ENCODE data around the gene COG6.

Gene COG6

DNA sequence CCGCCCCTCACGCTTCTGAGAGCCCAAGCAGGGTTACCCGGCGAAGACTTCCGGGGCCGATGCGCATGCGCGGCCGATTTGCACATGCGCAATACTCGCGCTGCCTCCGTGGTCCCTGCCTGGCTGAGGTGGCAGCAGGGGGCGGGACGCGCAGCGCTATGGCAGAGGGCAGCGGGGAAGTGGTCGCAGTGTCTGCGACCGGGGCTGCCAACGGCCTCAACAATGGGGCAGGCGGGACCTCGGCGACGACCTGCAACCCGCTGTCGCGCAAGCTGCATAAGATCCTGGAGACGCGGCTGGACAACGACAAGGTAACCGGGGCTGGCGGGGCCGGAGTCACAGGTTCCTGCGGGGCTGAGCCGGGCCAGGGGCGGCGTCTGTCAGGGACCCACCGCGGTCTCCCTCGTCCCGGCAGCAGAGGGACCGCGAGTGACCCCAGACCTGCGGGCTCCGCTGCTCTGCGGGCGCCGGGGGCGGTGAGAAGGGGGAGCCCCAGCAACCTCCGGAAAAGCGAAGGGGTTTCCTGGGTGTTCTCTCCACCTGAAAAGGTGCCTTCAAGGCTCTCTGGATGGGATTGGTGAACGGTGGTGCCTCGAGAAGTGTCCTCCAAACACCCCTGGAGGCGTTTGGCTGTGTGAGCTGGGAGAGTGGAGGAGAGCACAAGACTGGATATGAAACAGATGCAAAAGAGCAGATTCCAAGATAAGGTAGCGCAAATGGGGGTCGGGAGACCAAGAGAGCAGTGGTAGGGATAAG, at the start of gene COG6:
Gene COG6, plus strand, starts transcription at position 94 of the 756 bp plus-strand sequence. Its CDS starts 65 bp downstream, at position 159.
- peak; percentile 96 for ATAC-seq
- Mint-ChIP-seq H3K4me3 (peak within 1 kb of the TSS; percentile 94 to 96), H3K4me1 (peaks cover 36% of the 10 kb centered on the region), H3K9me3 (peaks cover 5 to 6% of the 10 kb centered on the region in 2 donors), H3K27me3 (peaks cover 8% of the 10 kb centered on the region), H3K27ac (peak within 1 kb of the TSS; percentile 77 to 91)
- DNase-seq, result peak; percentile 94 to 95

DNA sequence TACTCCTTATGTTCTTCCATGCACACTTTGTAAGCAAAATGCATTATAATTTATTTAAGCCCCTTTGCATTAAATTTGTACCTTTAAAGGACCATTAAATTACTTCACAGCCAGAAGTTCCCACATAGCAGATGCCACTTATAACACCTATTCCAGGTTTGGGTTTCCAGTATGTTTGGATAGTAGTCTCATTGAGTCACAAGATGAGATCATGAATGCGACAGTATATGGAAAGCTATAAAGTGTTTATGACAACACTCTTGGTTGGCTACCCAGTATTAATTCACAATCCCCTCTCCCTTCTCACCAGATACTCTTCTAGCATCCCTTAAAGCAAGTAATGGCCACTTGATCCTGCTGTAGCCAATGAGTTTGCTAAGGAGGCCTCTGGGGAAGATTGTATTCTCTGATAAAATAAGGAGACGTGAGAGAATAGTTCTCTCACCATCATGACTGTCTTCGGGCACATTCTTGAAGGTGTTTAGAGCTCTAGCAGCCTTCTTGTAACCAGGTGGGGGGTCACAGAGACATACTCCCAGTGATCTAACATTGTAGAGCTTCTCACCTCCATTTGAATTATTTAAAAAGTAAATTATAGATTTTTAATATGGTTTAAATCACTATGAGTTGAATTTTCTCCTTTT, 49.7 kb upstream of the COG6 start:
- H3K27ac Mint-ChIP-seq, result no peak overlapping the region
- no peak overlapping the region for H3K4me3 Mint-ChIP-seq
- H3K4me1 Mint-ChIP-seq, result peaks cover 16% of the 10 kb centered on the region
- DNase-seq (no peak), ATAC-seq (no peak)
- H3K27me3 Mint-ChIP-seq, result peaks cover 66% of the 10 kb centered on the region
- no peaks in the 10 kb centered on the region for H3K9me3 Mint-ChIP-seq

DNA sequence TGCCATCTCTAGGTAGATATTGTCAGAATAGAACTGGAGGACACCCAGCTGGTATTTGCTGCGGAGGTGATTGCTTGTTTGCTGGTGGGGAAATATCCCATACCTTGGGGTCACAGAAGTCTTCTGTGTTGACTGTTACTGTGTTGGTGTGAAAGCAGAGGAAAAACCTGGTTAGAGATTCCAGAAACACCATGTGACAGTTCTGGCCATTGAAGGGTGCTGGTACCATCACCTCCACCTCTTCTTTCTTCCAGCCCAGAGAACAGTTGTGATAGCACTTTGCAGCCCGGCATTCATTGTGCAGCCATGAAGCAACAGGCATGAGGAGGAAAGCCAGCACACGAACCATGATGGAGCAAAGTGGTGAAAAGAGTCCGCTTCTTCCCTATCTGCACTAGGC, 47.6 kb upstream of the COG6 start:
- DNase-seq (no peak), ATAC-seq (no peak)
- Mint-ChIP-seq H3K27ac (no peak overlapping the region), H3K4me1 (peaks cover 9% of the 10 kb centered on the region), H3K27me3 (peaks cover 56% of the 10 kb centered on the region), H3K4me3 (no peak overlapping the region), H3K9me3 (no peaks in the 10 kb centered on the region)

DNA sequence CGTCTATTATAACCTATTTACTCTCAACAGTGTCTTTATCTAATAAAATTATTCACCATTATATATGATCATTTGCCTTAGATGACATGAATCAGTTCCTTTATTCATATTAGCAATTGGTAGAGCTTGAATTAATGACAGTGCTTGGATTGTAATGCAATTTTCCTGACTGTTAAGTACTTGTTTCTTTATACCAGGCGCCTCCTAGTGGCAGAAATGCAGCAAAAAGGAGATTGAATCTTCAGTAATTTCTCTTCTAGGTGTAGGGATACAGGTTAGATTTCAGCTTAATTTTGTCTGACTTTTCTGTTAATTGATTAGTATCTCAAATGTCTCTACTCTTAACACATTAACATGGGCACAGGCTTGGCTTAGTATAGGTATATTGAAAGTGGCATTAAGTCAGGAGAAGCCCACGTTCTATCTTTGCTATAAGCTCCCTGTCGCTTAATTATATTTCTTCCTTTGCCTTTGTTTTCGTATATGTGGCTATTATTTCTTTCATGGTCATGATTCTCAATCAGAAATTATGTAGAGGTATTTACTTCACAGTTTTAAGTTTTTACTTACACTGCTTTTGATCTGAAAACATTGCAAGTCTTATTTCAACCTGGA, 43.3 kb upstream of the COG6 start:
- Mint-ChIP-seq H3K4me3 (no peak overlapping the region), H3K9me3 (no peaks in the 10 kb centered on the region), H3K27ac (no peak overlapping the region), H3K27me3 (peaks cover 36% of the 10 kb centered on the region), H3K4me1 (no peaks in the 10 kb centered on the region)
- ATAC-seq (no peak), DNase-seq (peak; percentile 35 to 36)

DNA sequence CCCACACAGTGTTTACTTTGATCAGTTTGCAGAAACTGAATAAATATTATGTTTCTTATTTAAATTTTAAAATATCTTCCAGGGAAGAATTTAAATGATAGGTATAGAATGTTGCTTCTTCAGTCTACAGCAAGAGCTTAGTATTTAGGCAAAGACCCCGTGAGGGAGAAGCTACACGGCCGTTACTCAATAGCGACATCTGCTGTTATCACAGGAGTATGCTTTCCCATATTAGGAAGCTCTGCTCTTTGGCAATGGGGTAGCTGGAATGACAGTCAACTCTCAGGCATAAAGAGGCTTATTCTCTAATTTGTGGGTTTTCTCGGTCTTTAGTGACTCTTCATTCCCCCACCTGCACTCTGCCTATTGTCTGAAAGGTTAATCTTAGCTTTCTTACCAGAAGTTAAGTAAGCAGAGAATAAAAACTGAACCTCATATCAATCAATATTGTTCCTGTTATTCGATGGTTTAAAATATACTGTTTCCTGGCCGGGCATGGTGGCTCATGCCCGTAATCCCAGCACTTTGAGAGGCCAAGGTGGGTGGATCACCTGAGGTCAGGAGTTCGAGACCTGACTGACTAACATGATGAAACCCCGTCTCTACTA, 39.3 kb upstream of the COG6 start:
- H3K27me3 Mint-ChIP-seq, result peaks cover 8% of the 10 kb centered on the region
- ATAC-seq, result peak; percentile 74
- H3K4me3 Mint-ChIP-seq, result no peak overlapping the region
- no peaks in the 10 kb centered on the region for H3K4me1 Mint-ChIP-seq
- H3K9me3 Mint-ChIP-seq, result no peaks in the 10 kb centered on the region
- peak; percentile 24 to 33 for DNase-seq
- H3K27ac Mint-ChIP-seq, result no peak overlapping the region

DNA sequence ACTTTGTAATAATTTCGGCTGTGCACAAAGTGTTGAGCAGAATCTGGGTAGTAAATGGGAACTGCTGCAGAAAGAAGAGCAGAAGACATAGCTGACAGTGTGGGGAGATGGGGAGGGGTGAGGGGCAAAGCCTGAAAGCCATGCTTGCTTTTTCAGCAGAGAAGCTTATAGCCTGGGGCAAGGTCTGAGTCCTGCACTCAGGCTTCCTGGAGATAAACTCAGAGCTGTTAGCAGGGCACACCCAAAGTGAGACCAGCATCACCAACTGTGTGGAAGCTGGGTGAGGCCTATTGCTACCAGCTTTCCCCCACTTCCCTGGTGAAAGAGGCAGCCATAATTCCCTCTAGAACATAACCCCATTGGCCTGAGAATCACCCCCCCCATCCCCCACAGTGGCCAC, 36.9 kb upstream of the COG6 start:
- Mint-ChIP-seq H3K9me3 (no peaks in the 10 kb centered on the region), H3K4me3 (no peak overlapping the region), H3K4me1 (no peaks in the 10 kb centered on the region), H3K27ac (no peak overlapping the region), H3K27me3 (peaks cover 17% of the 10 kb centered on the region)
- ATAC-seq (no peak), DNase-seq (no peak)

DNA sequence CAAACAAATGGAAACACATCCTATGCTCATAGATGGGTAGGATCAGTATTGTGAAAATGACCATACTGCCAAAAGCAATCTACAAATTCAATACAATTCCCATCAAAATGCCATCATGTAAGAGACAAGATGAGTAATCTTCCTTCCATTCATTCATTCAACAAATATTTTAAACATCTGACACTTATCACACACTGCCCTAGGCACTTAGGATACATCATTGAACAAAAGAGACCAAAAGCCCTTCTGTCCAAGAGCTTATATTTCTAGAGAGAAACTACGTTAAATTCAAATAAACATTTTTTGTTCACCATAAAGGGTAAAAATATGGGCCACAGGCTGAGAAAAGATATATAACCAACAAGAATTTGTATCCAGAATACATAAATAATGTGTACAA, 32.0 kb upstream of the COG6 start:
- Mint-ChIP-seq H3K27me3 (peaks cover 17% of the 10 kb centered on the region), H3K27ac (no peak overlapping the region), H3K9me3 (no peaks in the 10 kb centered on the region), H3K4me1 (no peaks in the 10 kb centered on the region), H3K4me3 (no peak overlapping the region)
- ATAC-seq (no peak), DNase-seq (no peak)

DNA sequence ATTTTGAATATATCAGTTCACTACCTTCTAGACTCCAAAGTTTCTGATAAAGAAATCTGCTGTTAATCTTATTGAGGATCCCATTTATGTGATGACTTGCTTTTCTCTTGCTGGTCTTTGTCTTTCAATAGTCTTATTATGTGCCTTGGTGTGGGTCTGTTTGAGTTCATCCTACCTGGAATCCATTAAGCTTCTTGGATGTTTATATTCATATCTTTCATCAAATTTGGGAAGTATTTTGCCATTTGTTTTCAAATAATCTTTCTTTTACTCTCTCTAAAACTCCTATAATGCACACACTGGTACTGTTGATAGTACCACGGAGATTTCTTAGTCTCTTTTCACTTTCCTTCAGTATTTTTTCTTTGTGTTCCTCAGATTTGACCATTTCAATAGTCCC, 24.2 kb upstream of the COG6 start:
- H3K9me3 Mint-ChIP-seq, result peaks cover 15 to 16% of the 10 kb centered on the region in 2 donors
- no peak overlapping the region for H3K27ac Mint-ChIP-seq
- H3K27me3 Mint-ChIP-seq, result peaks cover 7% of the 10 kb centered on the region
- ATAC-seq (no peak), DNase-seq (no peak)
- H3K4me1 Mint-ChIP-seq, result no peaks in the 10 kb centered on the region
- H3K4me3 Mint-ChIP-seq, result no peak overlapping the region

DNA sequence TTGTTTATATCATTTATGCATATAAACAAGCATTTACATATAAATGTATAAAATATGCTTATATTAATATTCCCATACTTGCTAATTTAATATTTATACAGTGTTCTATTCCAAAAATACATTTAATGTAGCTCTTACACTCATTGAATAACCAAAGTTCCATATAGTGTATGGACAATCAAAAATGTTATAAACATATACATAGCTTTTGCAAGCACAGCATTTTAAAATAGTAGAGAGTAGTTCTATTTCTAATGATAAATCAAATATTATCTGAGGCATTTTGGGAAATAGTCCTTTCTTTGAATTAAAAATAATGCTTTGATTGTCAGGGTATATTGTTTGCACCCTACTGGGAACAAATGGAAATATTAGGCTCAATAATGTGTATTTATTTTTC, 22.5 kb upstream of the COG6 start:
- Mint-ChIP-seq H3K27me3 (peaks cover 14% of the 10 kb centered on the region), H3K4me1 (no peaks in the 10 kb centered on the region), H3K9me3 (peaks cover 15 to 16% of the 10 kb centered on the region in 2 donors), H3K27ac (no peak overlapping the region), H3K4me3 (no peak overlapping the region)
- DNase-seq, result no peak
- ATAC-seq, result no peak

DNA sequence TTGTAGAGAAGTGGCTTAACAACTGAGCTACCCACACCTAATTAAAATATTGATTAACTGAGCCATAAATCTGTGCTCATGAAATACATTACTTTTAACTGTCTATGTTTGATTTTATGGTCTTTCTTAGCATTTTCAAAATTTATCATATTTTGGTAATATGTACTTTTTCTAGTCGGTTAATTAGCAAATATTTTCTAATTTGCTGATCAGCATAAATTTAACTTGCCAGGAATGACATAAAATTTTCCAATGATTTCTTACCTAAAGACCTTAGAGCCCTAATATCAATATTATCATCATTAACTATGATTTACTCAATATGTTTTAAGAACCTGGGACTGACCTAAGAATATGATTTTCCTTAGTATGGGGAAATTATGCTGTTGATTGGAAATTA, 19.9 kb upstream of the COG6 start:
- Mint-ChIP-seq H3K9me3 (peaks cover 15 to 16% of the 10 kb centered on the region in 2 donors), H3K4me3 (no peak overlapping the region), H3K27ac (no peak overlapping the region), H3K4me1 (no peaks in the 10 kb centered on the region), H3K27me3 (peaks cover 14% of the 10 kb centered on the region)
- no peak for ATAC-seq
- DNase-seq, result no peak

DNA sequence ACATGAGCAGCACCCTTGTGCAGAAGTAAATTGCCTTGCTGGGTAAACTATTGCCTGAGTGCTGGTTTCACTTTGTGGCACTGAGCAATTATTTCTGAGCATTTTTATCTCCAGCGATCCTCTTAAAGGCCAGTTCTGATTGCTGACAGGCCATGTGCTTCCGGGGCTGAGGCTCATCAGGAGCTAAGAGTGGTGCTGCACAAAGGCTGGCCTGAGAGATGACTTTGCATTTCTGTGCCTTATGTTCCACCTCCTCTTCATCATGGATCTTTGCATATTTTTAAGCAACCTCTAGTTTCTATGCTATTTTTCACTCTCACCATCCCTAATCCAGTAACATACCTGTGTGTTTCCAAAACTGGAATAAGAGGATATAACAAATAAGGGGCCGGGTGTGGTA, 17.6 kb upstream of the COG6 start:
- Mint-ChIP-seq H3K9me3 (no peaks in the 10 kb centered on the region), H3K4me3 (no peak overlapping the region), H3K27ac (peak overlapping the region in 1 of 2 donors; percentile 27), H3K27me3 (peaks cover 23% of the 10 kb centered on the region), H3K4me1 (no peaks in the 10 kb centered on the region)
- no peak for DNase-seq
- ATAC-seq, result no peak

DNA sequence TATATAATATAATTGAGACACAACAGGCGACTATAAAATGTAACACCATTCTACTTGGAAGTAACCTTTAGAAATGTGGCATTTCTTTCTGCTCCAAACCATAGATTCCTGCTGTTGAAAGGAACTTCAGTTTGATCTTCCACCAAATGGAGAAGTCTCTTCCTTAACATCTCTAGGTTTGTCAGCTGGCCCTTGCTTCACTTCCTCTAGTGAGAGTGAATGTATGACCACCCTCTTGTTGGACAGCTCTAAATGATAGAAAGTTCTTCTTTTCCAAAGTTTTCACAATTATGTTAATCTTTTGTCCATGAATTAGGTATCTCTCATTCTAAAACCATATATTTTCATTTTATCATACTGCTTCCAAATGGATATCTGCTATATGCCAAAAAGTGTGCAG, 13.8 kb upstream of the COG6 start:
- H3K9me3 Mint-ChIP-seq, result no peaks in the 10 kb centered on the region
- peaks cover 17% of the 10 kb centered on the region for H3K27me3 Mint-ChIP-seq
- no peak overlapping the region for H3K4me3 Mint-ChIP-seq
- DNase-seq (no peak), ATAC-seq (no peak)
- no peaks in the 10 kb centered on the region for H3K4me1 Mint-ChIP-seq
- no peak overlapping the region for H3K27ac Mint-ChIP-seq

DNA sequence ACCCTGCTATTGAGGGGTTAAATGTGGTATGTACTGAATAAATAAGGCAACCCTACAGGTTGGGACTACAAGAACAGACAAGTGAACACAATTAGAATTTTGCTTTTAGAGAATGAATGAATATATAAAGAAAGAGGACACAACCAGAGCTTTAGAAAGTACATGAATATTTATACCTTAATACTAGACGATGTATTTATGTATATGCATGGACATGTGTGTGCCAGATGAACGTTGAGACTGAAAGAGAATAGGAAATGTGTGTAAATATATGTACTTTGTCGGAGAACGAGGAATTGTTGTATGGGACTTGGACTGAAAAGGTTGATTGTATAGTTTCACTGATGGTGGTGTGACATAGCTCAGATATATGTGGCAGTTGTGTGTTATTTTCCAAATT, 9.3 kb upstream of the COG6 start:
- ATAC-seq, result no peak
- H3K4me1 Mint-ChIP-seq, result no peaks in the 10 kb centered on the region
- H3K4me3 Mint-ChIP-seq, result no peak overlapping the region
- peaks cover 13% of the 10 kb centered on the region for H3K27me3 Mint-ChIP-seq
- no peak for DNase-seq
- H3K9me3 Mint-ChIP-seq, result no peaks in the 10 kb centered on the region
- no peak overlapping the region for H3K27ac Mint-ChIP-seq

DNA sequence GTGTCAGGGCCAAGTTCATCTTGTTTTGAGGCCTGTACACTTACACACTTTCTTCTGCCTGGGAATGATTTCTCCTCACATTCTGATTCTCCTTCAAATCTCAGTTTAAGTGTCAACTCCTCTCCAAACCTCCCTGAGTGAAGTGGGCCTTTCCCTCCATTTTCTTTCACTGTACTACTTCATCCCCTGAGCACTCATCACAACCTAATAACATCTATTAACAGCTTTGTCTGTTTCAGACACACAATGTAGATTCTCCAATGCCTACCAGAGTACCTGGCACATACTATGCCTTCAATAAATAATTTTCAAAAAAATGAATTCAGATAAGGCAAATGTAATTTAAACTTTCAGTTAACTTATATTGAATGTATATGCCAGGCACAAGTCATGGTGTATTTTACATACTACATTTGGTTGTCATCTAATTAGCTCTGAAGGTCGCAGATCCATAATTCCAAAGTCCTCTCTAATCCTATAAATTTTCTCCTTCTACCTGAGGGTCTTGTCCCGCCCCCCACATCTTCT, 357 bp upstream of the COG6 start:
- Mint-ChIP-seq H3K27ac (peak overlapping the region; percentile 66 to 77), H3K4me3 (peak overlapping the region; percentile 94 to 96), H3K4me1 (peaks cover 36% of the 10 kb centered on the region), H3K27me3 (peaks cover 8% of the 10 kb centered on the region), H3K9me3 (peaks cover 5 to 6% of the 10 kb centered on the region in 2 donors)
- ATAC-seq, result peak; percentile 3
- no peak for DNase-seq

DNA sequence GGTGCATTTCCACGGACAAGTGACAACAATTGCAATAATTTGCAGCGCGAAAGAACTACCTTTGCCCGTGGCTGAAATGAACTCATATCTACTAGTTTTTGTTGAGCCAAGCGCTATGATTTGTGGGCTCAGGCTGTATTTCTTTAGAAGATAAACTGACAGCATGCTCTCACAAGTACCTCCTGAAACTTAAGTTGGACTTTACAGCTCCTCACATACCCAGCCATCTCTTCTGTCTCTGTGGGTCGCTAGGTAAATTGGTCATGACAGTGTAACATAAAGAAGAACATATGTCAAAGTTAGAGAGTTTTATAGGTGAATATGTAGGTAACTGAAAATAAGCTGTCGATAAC, 839 bp downstream of the COG6 start:
- no peak for ATAC-seq
- DNase-seq, result no peak
- peak overlapping the region; percentile 77 to 91 for H3K27ac Mint-ChIP-seq

DNA sequence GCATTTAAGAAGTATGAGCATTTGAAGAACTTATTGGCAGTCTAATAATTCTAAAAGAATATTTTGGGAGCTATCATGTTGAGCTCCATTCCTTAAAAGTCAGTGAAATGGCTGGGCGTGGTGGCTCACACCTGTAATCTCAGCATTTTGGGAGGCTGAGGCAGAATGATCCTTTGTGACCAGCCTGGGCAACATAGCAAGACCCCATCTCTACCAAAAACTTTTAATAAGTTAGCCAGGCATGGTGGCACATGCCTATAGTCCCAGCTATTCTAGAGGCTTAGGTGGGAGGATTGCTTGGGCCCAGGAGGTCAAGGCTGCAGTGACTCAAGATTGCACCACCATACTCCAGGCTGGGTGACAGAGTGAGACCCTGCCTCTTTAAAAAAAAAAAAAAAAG, 8.0 kb downstream of the COG6 start:
- Mint-ChIP-seq H3K9me3 (no peaks in the 10 kb centered on the region), H3K4me3 (no peak overlapping the region), H3K27ac (no peak overlapping the region), H3K4me1 (peaks cover 3% of the 10 kb centered on the region), H3K27me3 (no peaks in the 10 kb centered on the region)
- DNase-seq, result no peak
- peak; percentile 18 for ATAC-seq

More for the DNA sequence above, 839 bp downstream of the COG6 start:
- Mint-ChIP-seq H3K27me3 (peaks cover 3% of the 10 kb centered on the region), H3K4me3 (peak overlapping the region; percentile 94 to 96), H3K9me3 (peaks cover 5 to 6% of the 10 kb centered on the region in 2 donors), H3K4me1 (peaks cover 36% of the 10 kb centered on the region)
